Left ventricle myocardium inferior (tissue), 1 donor: Measurements from ENCODE around the gene AIFM1. TPM values are rescaled to one million over a fixed set of nuclear protein-coding genes. Genes with fewer than 3 reads are reported as not detected.
A peak's percentile ranks its signal among the peaks of the same experiment; 100 is the strongest.

Experiments used
- DNase-seq: peaks from one replicate; pipeline ENCODE4 v3.0.0-alpha.2; 2020
- H3K27ac ChIP-seq: fragments of 200-600 bp; replicated peaks from 2 replicates; pipeline ENCODE4 v1.8.0; 2021
- H3K27me3 ChIP-seq: fragments of 200-600 bp; 2 replicates; pipeline ENCODE4 v1.8.0; 2021; ENCODE audit warnings: low read depth
- H3K36me3 ChIP-seq: fragments of 200-600 bp; 2 replicates; pipeline ENCODE4 v1.8.0; 2021
- H3K4me1 ChIP-seq: fragments of 200-600 bp; 2 replicates; pipeline ENCODE4 v1.8.0; 2021
- H3K4me3 ChIP-seq: fragments of 200-600 bp; 2 replicates; pipeline ENCODE4 v1.8.0; 2021; ENCODE audit warnings: mild to moderate bottlenecking, moderate library complexity
- H3K9me3 ChIP-seq: fragments of 200-600 bp; replicated peaks from 2 replicates; pipeline ENCODE4 v1.8.0; 2021
- intact Hi-C: fragments of 100-400 bp; cut with micrococcal nuclease; formaldehyde crosslinking; loops from one replicate; pipeline ENCODE4 v1.11.0; 2022
- total RNA-seq: library from RNA; stranded (reverse); fragmentation: NEBNext Ultra II Directional; extraction: Animal tissue kit (Norgen Biotek cat#: 25700); gene quantifications from one replicate; pipeline ENCODE4 v1.2.1, GENCODE V29; 2021
- TF ChIP-seq, protein P1 (sequence below): fragments of 200-600 bp; IDR thresholded peaks from 2 replicates; pipeline ENCODE4 v1.8.0; 2021; ENCODE audit warnings: antibody characterized with exemption, mild to moderate bottlenecking, borderline replicate concordance
- donor health status: DM: no; HTN: yes; CAD: no; lungs with severe emphysema.

Gene AIFM1
- total RNA-seq, 1 donor from 2014 or later = 127 TPM

DNA sequence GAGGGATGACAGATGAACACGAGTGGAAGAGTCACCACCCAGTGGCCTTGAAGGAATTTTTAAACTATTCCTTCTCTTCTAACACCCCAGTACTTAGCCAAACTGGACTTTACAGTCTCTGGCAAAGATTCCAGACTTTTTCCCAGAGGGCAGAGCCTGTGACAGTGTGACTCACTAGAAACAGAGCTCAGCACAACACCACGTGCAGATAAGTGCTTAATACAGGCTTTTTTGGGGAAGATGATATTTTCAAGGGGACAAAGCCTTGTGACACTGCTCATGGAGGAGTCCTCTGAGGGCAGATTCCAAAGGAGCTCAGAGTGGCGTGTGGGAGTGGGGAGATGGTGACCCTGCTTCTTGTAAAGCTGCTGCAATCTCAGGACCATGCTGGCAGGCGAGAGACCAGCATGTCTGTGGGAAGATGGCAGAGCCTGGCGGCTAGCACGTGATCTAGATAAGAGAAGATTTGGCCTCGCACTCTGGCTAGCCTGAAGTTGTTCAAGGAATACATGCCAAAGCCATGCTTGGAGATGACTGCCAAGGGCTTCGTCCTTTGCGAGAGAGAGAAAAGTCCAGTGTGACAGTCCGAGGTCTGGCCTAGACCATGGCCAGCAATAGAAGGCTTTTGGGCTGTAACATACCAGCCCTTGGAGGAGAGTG, 8.5 kb upstream of the AIFM1 start:
- Histone ChIP-seq H3K9me3 (no peaks in the 10 kb centered on the region), H3K27me3 (no peaks in the 10 kb centered on the region), H3K4me3 (no peak overlapping the region), H3K4me1 (peaks cover 31% of the 10 kb centered on the region), H3K36me3 (no peaks in the 10 kb centered on the region), H3K27ac (peak overlapping the region; percentile 76)
- intact Hi-C loops = no loop called here
- TF ChIP-seq, protein P1, sequence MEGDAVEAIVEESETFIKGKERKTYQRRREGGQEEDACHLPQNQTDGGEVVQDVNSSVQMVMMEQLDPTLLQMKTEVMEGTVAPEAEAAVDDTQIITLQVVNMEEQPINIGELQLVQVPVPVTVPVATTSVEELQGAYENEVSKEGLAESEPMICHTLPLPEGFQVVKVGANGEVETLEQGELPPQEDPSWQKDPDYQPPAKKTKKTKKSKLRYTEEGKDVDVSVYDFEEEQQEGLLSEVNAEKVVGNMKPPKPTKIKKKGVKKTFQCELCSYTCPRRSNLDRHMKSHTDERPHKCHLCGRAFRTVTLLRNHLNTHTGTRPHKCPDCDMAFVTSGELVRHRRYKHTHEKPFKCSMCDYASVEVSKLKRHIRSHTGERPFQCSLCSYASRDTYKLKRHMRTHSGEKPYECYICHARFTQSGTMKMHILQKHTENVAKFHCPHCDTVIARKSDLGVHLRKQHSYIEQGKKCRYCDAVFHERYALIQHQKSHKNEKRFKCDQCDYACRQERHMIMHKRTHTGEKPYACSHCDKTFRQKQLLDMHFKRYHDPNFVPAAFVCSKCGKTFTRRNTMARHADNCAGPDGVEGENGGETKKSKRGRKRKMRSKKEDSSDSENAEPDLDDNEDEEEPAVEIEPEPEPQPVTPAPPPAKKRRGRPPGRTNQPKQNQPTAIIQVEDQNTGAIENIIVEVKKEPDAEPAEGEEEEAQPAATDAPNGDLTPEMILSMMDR = no peak
- DNase-seq = peak; percentile 15

DNA sequence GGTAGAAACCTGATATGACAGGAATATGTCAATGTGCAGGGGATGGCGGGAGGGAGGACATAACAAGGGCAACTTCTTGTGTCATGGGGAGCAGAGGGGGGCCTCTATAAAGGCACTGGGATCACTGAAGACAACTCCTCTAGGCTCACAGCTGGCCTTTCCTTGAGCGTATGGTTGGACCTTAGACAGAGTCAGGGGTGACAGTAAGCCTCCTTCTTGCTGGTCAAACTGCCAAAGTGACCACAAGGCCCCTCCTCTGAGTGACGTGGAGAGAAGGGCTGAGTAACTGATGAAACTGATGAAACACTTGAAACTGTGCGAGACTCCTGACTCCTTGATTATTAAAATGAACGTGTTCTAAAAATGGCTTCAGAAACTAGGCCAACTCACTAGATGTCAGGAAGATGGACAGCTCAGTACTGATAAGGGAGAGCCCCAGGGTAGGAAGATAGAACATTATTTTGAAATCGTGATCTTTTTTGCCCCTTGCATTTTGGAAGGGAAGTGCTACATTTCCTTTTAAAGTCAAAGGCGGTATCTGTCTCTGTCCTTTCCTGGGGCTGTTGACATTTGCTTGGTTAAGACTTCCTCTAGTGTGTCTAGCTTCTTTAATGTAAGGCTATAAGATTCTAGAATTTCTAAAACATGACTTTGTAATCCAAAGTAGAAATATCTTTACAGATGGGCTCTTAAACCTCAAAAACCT, 7.7 kb upstream of the AIFM1 start:
- Histone ChIP-seq H3K9me3 (no peaks in the 10 kb centered on the region), H3K27ac (peak overlapping the region; percentile 76), H3K4me1 (peaks cover 31% of the 10 kb centered on the region), H3K27me3 (no peaks in the 10 kb centered on the region), H3K4me3 (no peak overlapping the region), H3K36me3 (no peaks in the 10 kb centered on the region)
- TF ChIP-seq, protein P1 = no peak
- intact Hi-C loops = no loop called here
- peak; percentile 33 for DNase-seq

DNA sequence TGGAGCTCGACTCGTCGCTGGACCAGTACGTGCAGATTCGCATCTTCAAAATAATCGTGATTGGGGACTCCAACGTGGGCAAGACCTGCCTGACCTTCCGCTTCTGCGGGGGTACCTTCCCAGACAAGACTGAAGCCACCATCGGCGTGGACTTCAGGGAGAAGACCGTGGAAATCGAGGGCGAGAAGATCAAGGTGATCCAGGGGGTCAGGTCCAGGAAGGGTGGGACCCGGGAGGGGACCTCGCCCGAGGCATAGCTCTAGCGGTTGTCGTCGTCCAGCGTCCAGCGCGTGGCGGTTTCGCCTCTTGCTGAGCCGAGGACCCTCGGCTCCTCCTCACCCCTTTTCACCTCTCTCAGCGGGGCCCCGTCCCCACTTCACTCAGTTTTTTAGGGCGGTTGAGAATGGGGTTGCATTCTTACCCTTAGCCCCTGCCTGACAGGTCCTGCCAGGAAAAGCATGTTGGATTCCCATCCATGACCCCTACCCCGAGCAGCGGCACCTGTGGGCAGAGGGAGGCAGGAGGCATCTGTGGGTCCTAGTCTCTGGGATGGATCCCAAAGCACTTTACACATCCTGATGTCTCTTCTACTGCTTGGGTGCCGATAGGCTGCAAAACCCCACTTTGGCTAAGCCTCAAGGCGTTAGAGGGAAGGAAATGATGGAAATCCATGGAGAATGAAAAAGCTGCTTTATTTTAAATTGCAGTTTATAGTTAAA, 6.6 kb upstream of the AIFM1 start:
- no peak for DNase-seq
- Histone ChIP-seq H3K36me3 (no peaks in the 10 kb centered on the region), H3K27me3 (no peaks in the 10 kb centered on the region), H3K27ac (peak overlapping the region; percentile 76), H3K4me1 (peaks cover 31% of the 10 kb centered on the region), H3K4me3 (peak overlapping the region; percentile 69), H3K9me3 (no peaks in the 10 kb centered on the region)
- intact Hi-C loops = no loop called here
- TF ChIP-seq, protein P1 = no peak

DNA sequence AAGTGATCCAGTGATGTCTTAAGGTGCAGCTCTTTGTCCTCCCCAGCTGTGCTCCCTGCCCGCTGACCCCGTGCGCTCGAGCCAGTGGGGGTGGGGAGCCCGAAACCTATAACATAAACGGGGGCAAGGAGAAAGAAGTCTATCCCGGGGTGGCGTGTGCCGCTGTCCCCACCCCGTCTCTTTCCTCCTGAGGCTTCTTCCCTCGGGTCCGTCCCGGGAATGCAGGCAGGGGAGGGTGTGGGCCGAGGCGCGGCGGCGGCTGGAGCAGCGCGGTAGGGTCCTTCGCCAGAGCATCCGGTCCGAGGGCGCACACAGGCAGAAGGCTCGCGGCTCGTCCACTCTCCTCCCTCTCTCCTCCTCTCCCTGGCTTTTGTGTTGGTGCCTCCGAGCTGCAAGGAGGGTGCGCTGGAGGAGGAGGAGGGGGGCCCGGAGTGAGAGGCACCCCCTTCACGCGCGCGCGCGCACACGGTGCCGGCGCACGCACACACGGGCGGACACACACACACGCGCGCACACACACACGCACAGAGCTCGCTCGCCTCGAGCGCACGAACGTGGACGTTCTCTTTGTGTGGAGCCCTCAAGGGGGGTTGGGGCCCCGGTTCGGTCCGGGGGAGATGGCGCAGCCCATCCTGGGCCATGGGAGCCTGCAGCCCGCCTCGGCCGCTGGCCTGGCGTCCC, 5.9 kb upstream of the AIFM1 start, which contains the start of gene RAB33A:
TSS of gene RAB33A (plus strand) at position 517 of the 681 bp plus-strand sequence. CDS start at position 618, 101 bp downstream.
- Histone ChIP-seq H3K4me3 (peak within 1 kb of the TSS; percentile 69), H3K27ac (peak within 1 kb of the TSS; percentile 76), H3K27me3 (no peaks in the 10 kb centered on the region), H3K9me3 (no peaks in the 10 kb centered on the region), H3K4me1 (peaks cover 38% of the 10 kb centered on the region), H3K36me3 (no peaks in the 10 kb centered on the region)
- peak; percentile 18 for DNase-seq
- intact Hi-C loops = no loop called here
- TF ChIP-seq, protein P1 = no peak
